Endothelial cell of umbilical vein (primary cell): ENCODE measurements around the gene CORO6. TPM values are rescaled to one million over a fixed set of nuclear protein-coding genes. Genes with fewer than 3 reads are reported as not detected.

Source experiments
- BruUV-seq: library from RNA; stranded (reverse); fragments of 400-500 nt; replicated peaks from 2 replicates; lab custom pipeline; 2021; lab: Mats Ljungman, UMichigan
- CTCF ChIA-PET: fragments of 300-600, 350-600 bp; sonication (Branson Sonifier 250); formaldehyde crosslinking; loops from one replicate; lab custom pipeline; 2021; ENCODE audit warnings: antibody characterized with exemption, inconsistent platforms; lab: Charles Lee
- POLR2A ChIA-PET: fragments of 300-600, 350-600 bp; sonication (Branson Sonifier 250); formaldehyde crosslinking; loops from one replicate; lab custom pipeline; 2021; ENCODE audit warnings: antibody characterized with exemption, inconsistent platforms; lab: Charles Lee
- DNase-seq: peaks from one replicate; pipeline ENCODE4 v3.0.0-alpha.2; 2011; ENCODE audit warnings: low read depth, low spot score
- FAIRE-seq: peaks from 2 replicates; lab custom pipeline; 2011; peaks lifted over from hg19 to GRCh38; lab: Jason Lieb, UNC
- H2AFZ ChIP-seq: 2 replicates; pipeline ENCODE4 v1.6.0; 2012; ENCODE audit warnings: low read depth, low read length, control low read depth, inconsistent platforms
- H3K27ac ChIP-seq: 2 replicates; pipeline ENCODE4 v1.5.1; 2011; ENCODE audit warnings: low read depth, mild to moderate bottlenecking, control low read depth, low read length, moderate library complexity; ENCODE audit not compliant: insufficient read depth
- H3K27me3 ChIP-seq, 2 experiments: 2 replicates each; pipeline versions ENCODE4 v1.6.0 to v1.6.1; 2011; ENCODE audit warnings: low read length in 2 of 2, mixed read lengths in 1 of 2; ENCODE audit not compliant: control insufficient read depth in 2 of 2, insufficient read depth in 2 of 2
- H3K36me3 ChIP-seq, 2 experiments: 2 replicates in 1 of 2; 3 replicates in 1 of 2; pipeline ENCODE4 v1.5.1; 2011; ENCODE audit warnings: low read length in 2 of 2, mild to moderate bottlenecking in 1 of 2, moderate library complexity in 1 of 2; ENCODE audit not compliant: control insufficient read depth in 2 of 2, insufficient read depth in 2 of 2; ENCODE audit errors: extremely low read depth in 1 of 2
- H3K4me1 ChIP-seq: 3 replicates; pipeline ENCODE4 v1.5.1; 2011; ENCODE audit warnings: mild to moderate bottlenecking, low read length; ENCODE audit not compliant: control insufficient read depth, insufficient read depth; ENCODE audit errors: extremely low read depth
- H3K4me2 ChIP-seq: 2 replicates; pipeline ENCODE4 v1.6.1; 2011; ENCODE audit warnings: low read length, control low read depth, mixed read lengths; ENCODE audit not compliant: insufficient read depth
- H3K4me3 ChIP-seq, 3 experiments: fragments of 200-600 bp in 1 of 3; sonication (generic), shearing (Covaris generic) in 1 of 3; replicated peaks in 1 of 3; 2 replicates each; pipeline ENCODE4 v1.5.1; 2011 to 2016; ENCODE audit warnings: control low read depth in 3 of 3, low read length in 3 of 3, mild to moderate bottlenecking in 2 of 3, inconsistent platforms in 1 of 3, low read depth in 1 of 3, moderate library complexity in 1 of 3; ENCODE audit not compliant: insufficient read depth in 1 of 3
- H3K79me2 ChIP-seq: 2 replicates; pipeline ENCODE4 v1.6.0; 2012; ENCODE audit warnings: low read length, inconsistent platforms; ENCODE audit not compliant: control insufficient read depth, insufficient read depth
- H3K9ac ChIP-seq: replicated peaks from 2 replicates; pipeline ENCODE3; 2011; ENCODE audit warnings: low read length, control low read depth; ENCODE audit not compliant: insufficient read depth; ENCODE audit errors: extremely low read depth
- H3K9me1 ChIP-seq: replicated peaks from 3 replicates; pipeline ENCODE4 v1.6.0; 2011; ENCODE audit warnings: mild to moderate bottlenecking, low read length; ENCODE audit not compliant: control insufficient read depth, insufficient read depth; ENCODE audit errors: extremely low read depth
- H3K9me3 ChIP-seq: replicated peaks from 2 replicates; pipeline ENCODE4 v1.5.1; 2012; ENCODE audit warnings: low read length, inconsistent platforms; ENCODE audit not compliant: control insufficient read depth, insufficient read depth
- H4K20me1 ChIP-seq: replicated peaks from 2 replicates; pipeline ENCODE3; 2011; ENCODE audit warnings: mild to moderate bottlenecking, low read length; ENCODE audit not compliant: control insufficient read depth, insufficient read depth; ENCODE audit errors: extremely low read depth
- CTCF ChIP-seq, 2 donors: IDR thresholded peaks; 1 replicate in 1 of 2; 2 replicates in 1 of 2; pipeline ENCODE4 v1.5.1; 2011; ENCODE audit warnings: low read length in 2 of 2, mild to moderate bottlenecking in 2 of 2, moderate library complexity in 2 of 2, control low read depth in 1 of 2, inconsistent platforms in 1 of 2, low read depth in 1 of 2; ENCODE audit not compliant: insufficient read depth in 1 of 2; ENCODE audit errors: extremely low read depth in 1 of 2
- EZH2 ChIP-seq: IDR thresholded peaks from 2 replicates; pipeline ENCODE4 v1.6.1; 2012; ENCODE audit warnings: borderline replicate concordance, low read depth, mild to moderate bottlenecking, moderate library complexity, low read length, inconsistent platforms; ENCODE audit not compliant: severe bottlenecking
- FOS ChIP-seq: IDR thresholded peaks from 2 replicates; pipeline ENCODE4 v1.6.1; 2011; ENCODE audit warnings: mild to moderate bottlenecking, low read length, moderate library complexity, borderline replicate concordance; ENCODE audit not compliant: insufficient read depth
- GATA2 ChIP-seq: IDR thresholded peaks from 2 replicates; pipeline ENCODE4 v1.7.0; 2011; ENCODE audit warnings: low read depth, mild to moderate bottlenecking, moderate library complexity, mixed read lengths, low read length; ENCODE audit not compliant: insufficient read length, insufficient read depth
- JUN ChIP-seq: IDR thresholded peaks from 2 replicates; pipeline ENCODE4 v1.6.1; 2011; ENCODE audit warnings: borderline replicate concordance, low read depth; ENCODE audit not compliant: insufficient read length, insufficient read depth
- MAX ChIP-seq: IDR thresholded peaks from 2 replicates; pipeline ENCODE4 v1.6.1; 2011; ENCODE audit not compliant: insufficient read depth, insufficient read length
- MYC ChIP-seq: IDR thresholded peaks from one replicate; pipeline ENCODE4 v1.6.1; 2011; ENCODE audit warnings: mild to moderate bottlenecking, low read depth, low read length
- POLR2A ChIP-seq: IDR thresholded peaks from 2 replicates; pipeline ENCODE4 v1.6.1; 2012; ENCODE audit warnings: low read depth, mild to moderate bottlenecking, control low read depth, low read length
- POLR2AphosphoS5 ChIP-seq: IDR thresholded peaks from 2 replicates; pipeline ENCODE4 v1.6.1; 2012; ENCODE audit warnings: low read depth, mild to moderate bottlenecking, control low read depth, low read length, moderate library complexity; ENCODE audit not compliant: insufficient read depth
- dilution Hi-C: fragments of 300-500 bp; cut with MboI; formaldehyde crosslinking; loops from one replicate; pipeline ENCODE4 v1.15.0; 2019; ENCODE audit warnings: low sequenced_read_pairs; ENCODE audit not compliant: extremely low pct_ligation_motif_present
- intact Hi-C: fragments of 100-400 bp; cut with micrococcal nuclease; formaldehyde crosslinking; loops from one replicate; pipeline ENCODE4 v1.10.0; 2022
- polyA plus RNA-seq, 4 experiments: library from polyadenylated mRNA; depleted of rRNA in 3 of 4; stranded (reverse) in 3 of 4; unstranded in 1 of 4; fragments of >200 nt; gene quantifications; 2 replicates each; pipeline versions ENCODE4 v1.2.1 to v1.2.3, GENCODE V29; 2011 to 2012; ENCODE audit warnings: missing spikeins in 1 of 4
- total RNA-seq: library from RNA; stranded (reverse); gene quantifications from 2 replicates; pipeline ENCODE4 v1.2.3, GENCODE V29; 2021

CORO6 gene
- total and polyA plus RNA-seq, 2 donors (not counting 3 experiments of a cell fraction or from before 2014, with no cell fraction given), result 10.7 to 14.7 TPM

GRCh38 chr17:29574732-29575510 is 47.8 kb downstream of the CORO6 start:
- peaks cover 3% of the 10 kb centered on the region for H3K4me1 ChIP-seq
- H3K36me3 ChIP-seq, result peaks cover 16 to 53% of the 10 kb centered on the region in 2 experiments
- H3K27me3 ChIP-seq, result no peaks in the 10 kb centered on the region
- POLR2A ChIA-PET, result interaction anchor here (0.6 kb wide), 1 partner anchor 15 kb away, joined by 3 read pairs; no protein-coding TSS in a partner anchor
- H3K9me1 ChIP-seq, result no peaks in the 10 kb centered on the region
- H3K79me2 ChIP-seq, result peaks cover 3% of the 10 kb centered on the region
- H3K9ac ChIP-seq, result no peak overlapping the region
- H2AFZ ChIP-seq, result no peak overlapping the region
- DNase-seq (no peak), FAIRE-seq (no peak)
- CTCF ChIA-PET, result interaction anchor here (0.6 to 9.4 kb wide), 6 partner anchors 11 to 233 kb away, joined by 3 to 152 read pairs (median 6); partner anchors contain the start of gene ANKRD13B
- H3K27ac ChIP-seq, result no peak overlapping the region
- no peak overlapping the region for H3K4me3 ChIP-seq
- dilution Hi-C loops (no loop called here), intact Hi-C loops (no loop called here)
- no peaks in the 10 kb centered on the region for H3K9me3 ChIP-seq
- TF ChIP-seq MYC, result no peak
- TF ChIP-seq POLR2A, result no peak
- no peak for TF ChIP-seq POLR2AphosphoS5
- no peak for TF ChIP-seq MAX
- TF ChIP-seq EZH2, result no peak
- TF ChIP-seq FOS, result no peak
- TF ChIP-seq CTCF (IDR thresholded peaks at IDR 0.05; ENCODE audit: extremely low read depth in 1 of 2, insufficient read depth in 1 of 2, low read depth in 1 of 2, low read length in 2 of 2), result no peak
- TF ChIP-seq JUN, result no peak
- no peak for TF ChIP-seq GATA2
- no peaks in the 10 kb centered on the region for H4K20me1 ChIP-seq
- BruUV-seq, result no TSS peak
- H3K4me2 ChIP-seq, result no peak overlapping the region
